ENCODE data around the gene GALNT12.

GRCh38 chr9:98829766-98830165 is 22.3 kb downstream of the GALNT12 start:
- TF ChIP-seq CTCF (IDR thresholded peaks at IDR 0.05) (no peak), POLR2AphosphoS5 (IDR thresholded peaks at IDR 0.05) (no peak), POLR2A (IDR thresholded peaks at IDR 0.05) (no peak)

Measured in prostate gland (tissue), 2 donors.